DND-41 (cell line): Measurements from ENCODE around the gene CHST1.

ENCODE experiments used
- CTCF ChIP-seq: IDR thresholded peaks from 2 replicates; pipeline ENCODE4 v1.5.1; 2012; ENCODE audit warnings: borderline replicate concordance, low read length, moderate library complexity, mild to moderate bottlenecking; ENCODE audit not compliant: poor library complexity, severe bottlenecking; ENCODE audit errors: extremely low read depth
- EZH2 ChIP-seq: IDR thresholded peaks from 3 replicates; pipeline ENCODE4 v1.6.1; 2012; ENCODE audit warnings: borderline replicate concordance, low read depth, mild to moderate bottlenecking, moderate library complexity, low read length, inconsistent platforms; ENCODE audit not compliant: severe bottlenecking

GRCh38 chr11:45659031-45659817 is 6.2 kb downstream of the CHST1 start:
- TF ChIP-seq CTCF (no peak), EZH2 (no peak)
